Activated CD8-positive, alpha-beta T cell treated with anti-CD3 and anti-CD28 coated beads, Interleukin-2, amount 10 ng/mL, durations not matched to agents 7 days and 5 days (primary cell): ENCODE measurements around the gene NRXN3. TPM values are rescaled to one million over a fixed set of nuclear protein-coding genes. Genes with fewer than 3 reads are reported as not detected.

Source experiments
- ATAC-seq: fragments of 150-1000 bp; cut with Tn5 transposase; one replicate; pipeline ENCODE4 v1.10.0; 2021; ENCODE audit warnings: moderate library complexity
- CTCF ChIA-PET: fragments of 350-600 bp; sonication (Branson Sonifier 250); formaldehyde crosslinking; loops from one replicate; lab custom pipeline; 2021; ENCODE audit warnings: antibody characterized with exemption; lab: Charles Lee
- POLR2A ChIA-PET: fragments of 350-600 bp; sonication (Branson Sonifier 250); formaldehyde crosslinking; loops from one replicate; lab custom pipeline; 2021; ENCODE audit warnings: antibody characterized with exemption; lab: Charles Lee
- DNase-seq: peaks from one replicate; pipeline ENCODE4 v3.0.0-alpha.2; 2020
- H3K27ac Mint-ChIP-seq: one replicate; pipeline ENCODE4 v1.8.0; 2021; ENCODE audit warnings: mild to moderate bottlenecking, mixed read lengths
- H3K27me3 Mint-ChIP-seq: one replicate; pipeline ENCODE4 v1.8.0; 2021; ENCODE audit warnings: low read depth, mixed read lengths
- H3K36me3 Mint-ChIP-seq: one replicate; pipeline ENCODE4 v1.8.0; 2021; ENCODE audit warnings: low read depth, mixed read lengths
- H3K4me1 Mint-ChIP-seq: one replicate; pipeline ENCODE4 v1.8.0; 2021; ENCODE audit warnings: low read depth, mixed read lengths
- H3K4me3 Mint-ChIP-seq: one replicate; pipeline ENCODE4 v1.8.0; 2021; ENCODE audit warnings: mild to moderate bottlenecking, mixed read lengths
- H3K9me3 Mint-ChIP-seq: one replicate; pipeline ENCODE4 v1.8.0; 2022; ENCODE audit warnings: mixed read lengths; ENCODE audit not compliant: insufficient read depth
- total RNA-seq, 2 experiments: library from RNA; stranded (reverse); gene quantifications; one replicate each; pipeline ENCODE4 v1.2.3, GENCODE V29; 2021

The NRXN3 gene
- total RNA-seq, 2 experiments from 2014 or later = not detected

DNA sequence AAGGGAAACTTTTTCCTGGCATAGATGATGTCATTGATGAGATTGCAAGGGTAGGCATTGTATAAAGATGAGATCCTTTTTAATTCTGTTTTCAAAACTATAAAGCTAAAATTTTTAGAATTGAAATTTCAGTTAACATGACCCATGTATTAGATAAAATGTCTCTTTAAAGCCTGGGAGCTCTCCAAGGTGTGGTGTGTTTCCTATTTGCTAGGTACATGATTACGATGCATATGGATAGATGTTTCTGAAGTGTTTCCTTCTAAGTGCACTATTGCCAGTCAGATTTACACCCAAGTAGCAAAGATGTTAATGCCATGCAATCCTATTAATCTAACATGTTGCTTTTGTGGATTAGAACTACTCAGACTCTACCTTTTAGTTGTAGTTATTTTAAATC, 1206.4 kb downstream of the NRXN3 start:
- DNase-seq (no peak), ATAC-seq (no peak)
- no peak overlapping the region for H3K27ac Mint-ChIP-seq
- H3K27me3 Mint-ChIP-seq = no peaks in the 10 kb centered on the region
- POLR2A ChIA-PET = no interaction called here
- no peaks in the 10 kb centered on the region for H3K4me1 Mint-ChIP-seq
- no peak overlapping the region for H3K4me3 Mint-ChIP-seq
- CTCF ChIA-PET = no interaction called here
- H3K9me3 Mint-ChIP-seq = no peaks in the 10 kb centered on the region
- H3K36me3 Mint-ChIP-seq = no peaks in the 10 kb centered on the region

DNA sequence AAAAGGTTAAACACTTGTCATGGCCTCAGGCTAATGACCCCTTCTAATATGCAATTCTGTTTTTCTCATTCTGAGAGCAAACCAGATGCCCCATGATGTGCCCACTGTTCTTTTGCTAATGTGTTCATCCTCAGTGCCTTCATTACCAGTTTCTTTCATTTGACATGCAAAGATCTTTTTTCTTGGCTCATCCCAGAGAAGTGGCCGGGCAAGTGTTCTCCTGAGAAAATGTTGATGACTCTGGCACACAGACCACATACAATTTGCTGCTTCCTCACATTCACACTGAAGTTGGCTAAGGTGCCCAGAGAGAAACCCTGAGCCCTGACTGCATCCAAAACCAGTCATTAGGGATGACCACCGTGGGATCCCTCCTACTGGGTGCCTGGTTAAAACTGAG, 1207.8 kb downstream of the NRXN3 start:
- no peak overlapping the region for H3K27ac Mint-ChIP-seq
- ATAC-seq (no peak), DNase-seq (no peak)
- no peak overlapping the region for H3K4me3 Mint-ChIP-seq
- no peaks in the 10 kb centered on the region for H3K4me1 Mint-ChIP-seq
- no peaks in the 10 kb centered on the region for H3K36me3 Mint-ChIP-seq
- CTCF ChIA-PET = no interaction called here
- H3K27me3 Mint-ChIP-seq = no peaks in the 10 kb centered on the region
- no peaks in the 10 kb centered on the region for H3K9me3 Mint-ChIP-seq
- POLR2A ChIA-PET = no interaction called here

- DNase-seq = no peak
- ChIA-PET CTCF (interaction anchor here (0.6 kb wide), 1 partner anchor 593 kb away, joined by 3 read pairs; no protein-coding TSS in a partner anchor), POLR2A (no interaction called here)
- no peaks in the 10 kb centered on the region for H3K4me1 Mint-ChIP-seq
- H3K9me3 Mint-ChIP-seq = peaks cover 2% of the 10 kb centered on the region
- no peak overlapping the region for H3K27ac Mint-ChIP-seq
- H3K36me3 Mint-ChIP-seq = no peaks in the 10 kb centered on the region
- no peaks in the 10 kb centered on the region for H3K27me3 Mint-ChIP-seq
- no peak overlapping the region for H3K4me3 Mint-ChIP-seq
- no peak for ATAC-seq
Observed at GRCh38 chr14:79379266-79379665, 1209.1 kb downstream of the NRXN3 start.

GRCh38 chr14:79383031-79383430, 1212.9 kb downstream of the NRXN3 start:
- POLR2A ChIA-PET = no interaction called here
- Mint-ChIP-seq H3K27ac (no peak overlapping the region), H3K9me3 (peaks cover 6% of the 10 kb centered on the region), H3K27me3 (no peaks in the 10 kb centered on the region), H3K4me3 (no peak overlapping the region), H3K36me3 (no peaks in the 10 kb centered on the region), H3K4me1 (no peaks in the 10 kb centered on the region)
- ATAC-seq = no peak
- CTCF ChIA-PET = no interaction called here
- DNase-seq = no peak

- Mint-ChIP-seq H3K27ac (no peak overlapping the region), H3K4me1 (no peaks in the 10 kb centered on the region), H3K27me3 (no peaks in the 10 kb centered on the region), H3K36me3 (no peaks in the 10 kb centered on the region), H3K9me3 (peaks cover 8% of the 10 kb centered on the region), H3K4me3 (no peak overlapping the region)
- no peak for ATAC-seq
- no peak for DNase-seq
- ChIA-PET CTCF (no interaction called here), POLR2A (no interaction called here)
Observed at GRCh38 chr14:79383475-79383874, 1213.3 kb downstream of the NRXN3 start.

- POLR2A ChIA-PET = no interaction called here
- H3K27ac Mint-ChIP-seq = no peak overlapping the region
- DNase-seq = no peak
- H3K4me1 Mint-ChIP-seq = no peaks in the 10 kb centered on the region
- H3K4me3 Mint-ChIP-seq = no peak overlapping the region
- no peaks in the 10 kb centered on the region for H3K9me3 Mint-ChIP-seq
- CTCF ChIA-PET = no interaction called here
- no peaks in the 10 kb centered on the region for H3K36me3 Mint-ChIP-seq
- no peaks in the 10 kb centered on the region for H3K27me3 Mint-ChIP-seq
- no peak for ATAC-seq
Observed at GRCh38 chr14:79395061-79395460, 1224.9 kb downstream of the NRXN3 start.

GRCh38 chr14:79404874-79405511, 1234.8 kb downstream of the NRXN3 start:
- Mint-ChIP-seq H3K4me1 (no peaks in the 10 kb centered on the region), H3K27ac (no peak overlapping the region), H3K9me3 (no peaks in the 10 kb centered on the region), H3K36me3 (no peaks in the 10 kb centered on the region), H3K4me3 (no peak overlapping the region), H3K27me3 (no peaks in the 10 kb centered on the region)
- ChIA-PET POLR2A (no interaction called here), CTCF (interaction anchor here (1.4 kb wide), 1 partner anchor 15 kb away, joined by 3 read pairs; no protein-coding TSS in a partner anchor)
- DNase-seq (no peak), ATAC-seq (no peak)

- POLR2A ChIA-PET = no interaction called here
- ATAC-seq (no peak), DNase-seq (no peak)
- CTCF ChIA-PET = no interaction called here
- Mint-ChIP-seq H3K9me3 (no peaks in the 10 kb centered on the region), H3K27ac (no peak overlapping the region), H3K36me3 (no peaks in the 10 kb centered on the region), H3K4me3 (no peak overlapping the region), H3K27me3 (no peaks in the 10 kb centered on the region), H3K4me1 (no peaks in the 10 kb centered on the region)
Observed at GRCh38 chr14:79405512-79405910, 1235.3 kb downstream of the NRXN3 start.

GRCh38 chr14:79407572-79407971, 1237.4 kb downstream of the NRXN3 start:
- Mint-ChIP-seq H3K27me3 (no peaks in the 10 kb centered on the region), H3K36me3 (no peaks in the 10 kb centered on the region), H3K27ac (no peak overlapping the region), H3K9me3 (no peaks in the 10 kb centered on the region), H3K4me3 (no peak overlapping the region), H3K4me1 (no peaks in the 10 kb centered on the region)
- ChIA-PET POLR2A (no interaction called here), CTCF (no interaction called here)
- DNase-seq = no peak
- ATAC-seq = no peak

- DNase-seq = no peak
- no peak for ATAC-seq
- H3K27me3 Mint-ChIP-seq = no peaks in the 10 kb centered on the region
- H3K4me1 Mint-ChIP-seq = no peaks in the 10 kb centered on the region
- H3K4me3 Mint-ChIP-seq = no peak overlapping the region
- H3K36me3 Mint-ChIP-seq = no peaks in the 10 kb centered on the region
- no peaks in the 10 kb centered on the region for H3K9me3 Mint-ChIP-seq
- no peak overlapping the region for H3K27ac Mint-ChIP-seq
- ChIA-PET POLR2A (no interaction called here), CTCF (no interaction called here)
Observed at GRCh38 chr14:79408696-79409095, 1238.5 kb downstream of the NRXN3 start.

- Mint-ChIP-seq H3K27me3 (no peaks in the 10 kb centered on the region), H3K9me3 (no peaks in the 10 kb centered on the region), H3K4me1 (no peaks in the 10 kb centered on the region), H3K27ac (no peak overlapping the region), H3K36me3 (no peaks in the 10 kb centered on the region), H3K4me3 (no peak overlapping the region)
- DNase-seq (no peak), ATAC-seq (no peak)
- ChIA-PET POLR2A (no interaction called here), CTCF (no interaction called here)
Observed at GRCh38 chr14:79411403-79412174, 1241.4 kb downstream of the NRXN3 start.

DNA sequence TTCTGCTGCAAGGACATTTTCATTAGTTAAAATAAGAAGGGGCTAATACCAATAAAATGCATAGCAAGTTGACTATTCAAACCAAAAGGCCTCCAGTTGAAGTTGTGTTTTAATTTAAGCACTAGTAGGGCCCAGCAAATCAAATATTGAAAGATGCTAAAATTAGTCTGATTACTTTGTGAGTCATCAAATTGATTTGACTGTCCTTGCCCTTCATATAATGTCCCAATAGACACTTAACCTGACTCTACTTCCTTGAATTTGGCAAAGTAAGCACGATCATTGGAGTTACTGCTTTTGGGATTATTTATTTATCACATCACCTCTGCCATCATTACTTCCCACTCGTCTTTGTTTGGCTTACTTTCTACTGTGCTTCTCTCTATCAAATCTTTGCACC, 1242.6 kb downstream of the NRXN3 start:
- no peaks in the 10 kb centered on the region for H3K27me3 Mint-ChIP-seq

More for the DNA sequence above, 1242.6 kb downstream of the NRXN3 start:
- Mint-ChIP-seq H3K4me1 (no peaks in the 10 kb centered on the region), H3K27ac (no peak overlapping the region), H3K4me3 (no peak overlapping the region), H3K9me3 (no peaks in the 10 kb centered on the region), H3K36me3 (no peaks in the 10 kb centered on the region)
- ATAC-seq (no peak), DNase-seq (no peak)
- ChIA-PET CTCF (no interaction called here), POLR2A (no interaction called here)
